Glomerular visceral epithelial cell (primary cell): ENCODE data around the gene NT5C2.

ENCODE experiments used
- DNase-seq: peaks from one replicate; pipeline ENCODE4 v3.0.0-alpha.2; 2016; ENCODE audit errors: extremely low spot score

The NT5C2 gene

DNA sequence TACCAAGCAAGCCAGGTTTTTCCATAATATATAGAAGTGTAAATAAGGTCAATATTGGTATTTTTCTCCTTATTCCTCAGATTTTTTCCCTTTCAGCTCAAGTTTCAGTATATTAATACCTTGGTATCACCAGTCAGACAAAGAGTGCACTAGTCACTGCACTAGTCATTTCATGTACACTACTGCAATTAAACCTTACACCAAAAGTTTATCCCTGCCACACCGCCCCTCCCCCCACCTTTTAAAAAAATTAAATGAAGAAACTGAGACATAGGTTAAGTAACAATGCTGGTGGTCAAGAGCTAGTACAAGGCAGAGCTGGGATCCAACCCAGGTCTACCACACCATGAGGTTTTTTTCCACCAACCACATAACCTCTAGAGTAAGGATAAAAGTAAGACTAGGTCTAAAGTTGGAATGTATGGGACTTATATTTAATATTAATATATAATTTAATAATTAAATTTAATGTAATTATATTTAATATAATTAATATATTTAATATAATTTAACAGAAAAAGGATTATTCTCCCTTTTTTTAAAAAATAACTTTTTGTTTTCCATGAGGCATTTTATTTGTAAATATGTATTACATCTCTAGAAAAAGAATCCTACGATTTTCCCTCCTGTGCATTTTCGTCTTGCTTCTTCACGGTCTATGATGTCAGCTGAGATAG, 68.5 kb downstream of the NT5C2 start:
- DNase-seq, result no peak

DNA sequence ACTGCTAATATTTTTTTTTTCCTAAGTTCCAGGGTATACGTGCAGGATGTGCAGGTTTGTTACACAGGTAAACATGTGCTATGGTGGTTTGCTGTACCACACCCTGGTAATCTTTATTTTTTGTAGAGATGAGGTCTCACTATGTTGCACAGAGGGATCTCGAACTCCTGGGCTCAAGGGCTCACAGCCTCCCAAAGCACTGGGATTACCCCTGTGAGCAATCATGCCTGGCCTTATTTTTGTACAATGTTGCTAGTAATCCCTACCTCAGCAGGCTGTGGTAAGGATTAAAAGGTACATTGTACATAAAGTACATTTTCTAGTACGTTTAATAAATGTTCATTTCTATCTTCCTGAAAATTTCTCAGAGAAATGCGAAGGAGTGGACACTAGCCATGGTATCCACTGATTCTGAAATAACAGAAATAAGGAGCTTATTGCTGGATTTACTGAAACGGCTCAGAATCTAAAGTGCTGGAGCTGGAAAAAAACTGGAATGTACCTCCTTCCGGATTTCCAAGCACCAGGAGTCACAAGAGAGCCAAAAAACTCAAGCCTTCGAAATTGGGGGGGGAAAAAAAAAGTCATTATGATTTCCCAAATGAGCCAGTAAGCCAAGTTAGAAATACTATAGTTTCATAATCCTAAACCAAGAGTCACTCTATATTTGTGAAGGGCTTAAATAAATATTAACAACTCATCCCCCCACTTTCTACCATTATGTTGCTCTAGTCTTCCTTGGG, 69.6 kb downstream of the NT5C2 start:
- DNase-seq, result no peak

DNA sequence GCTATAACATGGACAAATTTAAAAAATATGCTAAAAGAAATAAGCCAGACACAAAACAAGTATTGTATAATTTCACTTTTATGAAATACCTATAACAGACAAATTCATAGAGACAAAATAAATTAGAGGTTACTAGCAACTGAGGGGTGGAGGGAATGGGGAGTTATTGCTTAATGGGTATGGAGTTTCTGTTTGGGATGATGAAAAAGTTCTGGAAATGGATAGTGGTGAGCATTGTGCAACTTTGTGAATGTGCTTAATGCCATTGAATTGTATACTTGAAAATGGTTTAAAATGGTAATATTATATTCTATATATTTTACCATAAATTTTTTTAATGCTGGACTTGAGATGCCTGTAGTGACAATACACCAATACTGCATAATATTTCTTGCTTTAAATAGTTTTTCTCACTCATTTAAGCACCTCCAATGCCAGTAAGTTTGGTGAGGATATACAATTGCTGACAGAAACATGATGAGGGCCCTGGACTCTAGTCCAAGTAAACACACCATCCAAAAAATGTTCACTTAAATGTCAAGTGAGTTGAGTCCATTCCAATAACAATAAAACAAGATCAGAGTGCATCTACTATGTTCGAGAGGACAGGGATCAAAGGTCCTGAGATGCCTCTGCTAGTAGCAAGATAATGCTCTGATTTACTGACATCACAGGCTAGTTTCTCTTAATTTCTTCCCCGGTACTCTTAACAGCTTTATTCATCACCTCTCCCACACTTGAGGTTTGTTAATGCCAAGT, 71.9 kb downstream of the NT5C2 start:
- no peak for DNase-seq

DNA sequence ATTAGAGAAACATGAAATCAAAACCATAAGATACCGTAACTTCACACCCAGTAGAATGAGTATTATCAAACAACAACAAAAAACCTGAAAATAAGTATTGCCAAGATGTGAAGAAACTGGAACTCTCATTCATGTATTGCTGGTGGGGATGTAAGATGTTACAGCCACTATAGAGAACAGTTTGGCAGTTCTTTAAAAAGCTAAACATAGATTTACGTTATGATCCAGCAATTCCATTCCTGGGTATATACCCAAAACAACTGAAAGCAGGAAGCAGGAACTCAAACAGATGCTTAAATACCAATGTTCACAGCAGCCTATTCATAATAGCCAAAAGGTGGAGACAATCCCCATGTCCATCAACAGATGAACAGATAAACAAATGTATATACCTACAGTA, 72.5 kb downstream of the NT5C2 start:
- no peak for DNase-seq

DNA sequence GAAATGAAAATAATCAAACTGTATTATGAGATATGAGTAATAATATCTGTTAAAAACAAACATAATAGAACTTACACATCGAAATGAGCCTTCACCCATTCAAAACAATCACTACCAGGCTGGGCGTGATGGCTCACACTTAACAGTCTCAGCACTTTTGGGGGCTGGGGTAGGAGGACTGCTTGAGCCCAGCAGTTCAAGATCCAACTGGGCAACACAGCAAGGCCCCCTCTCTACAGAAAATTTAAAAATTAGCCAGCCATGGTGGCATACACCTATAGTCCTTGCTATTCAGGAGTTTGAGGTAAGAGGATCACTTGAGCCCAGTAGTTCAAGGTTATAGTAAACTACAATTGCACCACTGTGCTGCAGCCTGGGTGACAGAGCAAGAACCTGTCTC, 75.8 kb downstream of the NT5C2 start:
- no peak for DNase-seq

DNA sequence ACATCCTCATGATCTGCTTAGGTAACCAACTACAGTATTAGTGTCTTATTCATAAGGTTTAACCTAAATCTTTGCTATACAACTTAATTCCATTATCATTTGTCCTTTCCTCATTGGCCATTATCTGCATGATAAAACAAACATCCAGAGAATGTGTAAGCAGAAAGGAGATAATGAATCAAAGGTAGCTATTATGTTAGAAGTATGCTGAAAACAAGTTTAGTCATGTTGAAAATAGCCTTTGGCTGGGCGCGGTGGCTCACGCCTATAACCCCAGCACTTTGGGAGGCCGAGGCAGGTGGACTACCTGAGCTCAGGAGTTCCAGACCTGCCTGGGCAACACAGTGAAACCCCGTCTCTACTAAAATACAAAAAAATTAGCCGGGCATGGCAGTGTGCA, 78.2 kb downstream of the NT5C2 start:
- no peak for DNase-seq

DNA sequence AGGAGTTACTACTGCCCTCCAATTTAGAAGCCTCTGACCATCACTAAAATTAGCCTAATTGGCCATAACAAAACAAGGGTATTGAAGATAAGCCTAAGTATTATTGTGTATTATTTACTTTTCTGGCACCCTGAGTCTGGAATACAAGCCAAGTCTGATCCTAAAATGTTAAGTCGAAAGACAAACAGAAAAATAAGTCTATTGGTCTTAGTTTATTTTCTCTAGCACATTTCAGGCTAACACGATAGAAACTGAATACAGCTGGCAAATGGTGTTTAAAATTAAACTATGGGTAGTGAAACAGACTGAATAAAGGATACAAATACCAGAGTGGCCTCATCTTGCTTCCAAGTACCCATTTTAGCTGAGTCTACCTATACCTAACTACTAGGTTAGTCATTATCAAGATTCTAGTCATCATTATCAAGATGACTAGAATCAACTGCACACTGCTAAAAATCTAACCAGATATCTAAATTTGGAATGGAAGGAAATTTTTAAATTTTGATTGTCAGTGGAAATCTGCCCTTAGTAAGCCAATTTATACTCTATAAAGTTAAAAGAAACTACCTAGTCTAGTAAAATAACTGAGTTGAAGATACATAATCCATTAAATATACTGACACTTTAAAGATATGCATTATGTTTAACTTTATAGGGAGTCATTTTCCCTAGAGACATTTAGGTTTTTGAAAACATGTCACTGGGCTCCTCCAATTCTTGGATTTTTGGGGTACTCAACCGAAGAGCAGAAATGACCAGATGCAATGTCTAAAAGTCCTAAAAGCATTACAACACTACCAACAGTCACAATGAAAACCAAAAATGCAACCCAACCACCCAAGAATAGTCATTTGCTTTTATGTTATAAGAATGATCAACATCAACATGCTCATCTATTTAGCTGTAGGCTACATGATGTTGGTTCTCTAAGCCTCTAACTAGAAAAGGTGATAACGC, 80.9 kb downstream of the NT5C2 start:
- DNase-seq, result no peak

DNA sequence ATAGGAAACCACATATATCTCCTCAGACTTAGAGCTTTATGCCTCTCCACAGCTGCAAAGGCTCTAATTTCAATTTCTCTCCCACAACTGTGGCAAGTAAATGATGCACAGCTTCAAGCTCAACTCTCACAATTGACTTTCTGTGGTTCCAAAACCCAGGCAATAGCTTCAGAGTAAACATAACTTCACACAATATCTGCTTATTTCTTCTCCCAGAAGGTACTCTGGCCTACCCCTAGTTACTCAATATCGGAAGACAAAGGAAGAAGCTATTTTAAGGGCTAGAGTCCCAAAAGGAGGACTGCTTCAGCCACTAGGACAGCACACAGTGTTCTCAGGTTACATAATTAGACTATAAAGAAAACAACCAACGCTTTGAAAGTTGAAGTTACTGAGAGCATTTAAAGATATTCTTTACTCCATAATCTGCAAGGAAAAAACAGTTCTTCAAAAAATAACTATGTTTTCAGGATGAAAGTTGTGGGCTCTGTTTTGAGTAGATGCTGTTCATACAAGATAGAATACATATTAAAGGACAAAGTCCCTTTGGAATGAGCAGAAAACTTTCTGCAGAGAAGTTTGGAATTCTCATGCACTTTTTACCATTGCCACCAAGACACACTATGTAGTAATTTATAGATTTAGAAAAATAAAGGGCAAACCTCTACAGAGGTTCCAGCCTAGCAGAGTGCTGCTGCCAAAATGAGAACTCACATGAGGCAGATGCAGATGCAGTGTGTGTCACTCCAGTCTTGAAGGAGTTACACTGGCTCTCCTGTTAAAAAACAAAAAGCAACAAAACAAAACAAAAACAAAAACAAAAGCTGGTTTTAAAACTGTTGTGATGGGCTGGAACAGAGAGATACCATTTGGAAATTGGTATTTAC, 81.8 kb downstream of the NT5C2 start:
- DNase-seq, result peak; percentile 4

DNA sequence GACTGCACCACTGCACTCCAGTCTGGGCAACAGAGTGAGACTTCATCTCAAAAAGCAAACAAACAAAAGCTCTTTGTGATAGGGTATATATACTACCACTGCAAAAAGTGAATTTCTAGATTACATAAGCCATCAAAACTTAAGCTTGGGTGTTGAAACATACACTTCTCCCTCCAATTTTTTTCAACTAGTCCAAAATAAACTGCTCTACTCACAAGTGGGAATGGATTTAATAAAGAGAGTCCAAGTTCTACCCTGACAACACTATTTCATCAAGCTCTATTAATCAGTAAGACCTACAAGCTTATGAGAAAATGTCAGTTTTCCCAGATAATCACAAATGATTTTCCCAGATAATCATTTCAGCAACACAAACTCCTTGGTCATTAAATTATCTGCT, 82.7 kb downstream of the NT5C2 start:
- no peak for DNase-seq

DNA sequence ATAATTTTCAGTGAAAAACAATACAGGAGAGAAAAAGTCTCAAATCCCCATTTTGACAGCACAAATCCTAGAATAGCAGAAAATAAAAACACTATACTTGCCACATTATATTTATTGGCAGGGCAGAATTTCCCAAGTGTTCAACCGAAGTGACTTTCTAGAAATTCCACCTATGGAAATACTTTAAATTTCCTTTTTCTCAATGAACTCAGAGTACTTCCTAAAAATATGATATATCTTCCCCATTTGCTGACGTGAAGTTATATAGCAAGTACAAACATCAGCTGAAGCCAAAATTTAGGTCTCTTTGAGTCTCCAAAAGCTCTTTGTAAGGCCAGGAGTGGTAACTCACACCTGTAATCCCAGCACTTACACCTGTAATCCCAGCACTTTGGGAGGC, 83.3 kb downstream of the NT5C2 start:
- no peak for DNase-seq

DNA sequence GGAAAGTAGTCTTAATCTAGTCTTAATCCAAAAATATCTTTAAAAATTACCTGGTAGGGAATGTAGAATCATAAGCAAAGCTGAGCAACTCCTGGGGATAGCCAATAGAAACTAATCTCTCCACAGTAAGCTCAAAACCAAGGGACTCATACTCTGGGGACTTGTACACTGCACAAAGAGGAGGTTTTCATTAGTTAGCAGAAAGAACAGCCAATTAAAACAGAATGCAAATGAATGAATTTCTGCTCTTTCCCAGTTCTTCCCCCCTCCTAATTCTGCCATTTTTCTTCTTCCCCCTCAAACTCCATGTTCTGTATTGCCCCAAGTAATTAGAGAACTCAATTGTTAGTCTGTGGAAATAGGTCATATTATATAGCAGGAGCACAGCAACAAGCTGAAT, 86.5 kb downstream of the NT5C2 start:
- no peak for DNase-seq

DNA sequence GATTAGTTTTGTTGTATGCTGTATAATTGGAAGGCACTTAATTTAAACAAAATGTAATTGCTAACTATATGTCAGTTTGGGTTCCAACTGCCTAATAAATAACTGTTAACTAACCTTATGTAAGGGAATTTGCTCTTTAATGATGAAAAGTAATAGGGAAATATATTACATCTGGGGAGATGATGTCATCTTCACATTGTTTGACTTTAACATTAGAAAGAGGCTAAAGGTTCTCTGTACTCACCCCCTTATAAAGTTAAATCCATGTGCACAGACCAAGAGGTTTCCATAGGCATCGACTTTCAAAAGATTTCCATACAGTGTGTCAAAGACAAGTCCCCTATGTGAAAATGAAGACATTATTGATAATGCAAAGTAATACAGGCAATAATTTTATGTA, 87.6 kb downstream of the NT5C2 start:
- DNase-seq, result no peak

DNA sequence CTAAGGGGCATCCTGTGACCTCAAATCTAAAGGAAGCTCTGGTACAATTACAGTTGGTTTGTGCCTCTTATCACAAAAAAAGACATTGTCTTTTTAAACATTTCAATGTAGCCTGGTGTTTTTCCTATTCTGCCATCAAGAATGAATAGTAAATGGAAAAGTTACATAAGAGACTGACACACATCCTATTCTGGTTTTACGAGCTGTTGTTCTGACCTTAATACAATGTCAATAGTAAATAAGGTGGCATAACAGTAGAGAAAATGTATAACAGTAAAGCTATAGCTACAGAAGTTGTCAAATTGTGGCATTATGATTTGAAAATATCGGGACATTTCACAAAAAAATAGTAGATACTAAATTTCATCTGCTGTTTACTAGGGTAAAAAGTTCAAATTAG, 88.4 kb downstream of the NT5C2 start:
- no peak for DNase-seq

DNA sequence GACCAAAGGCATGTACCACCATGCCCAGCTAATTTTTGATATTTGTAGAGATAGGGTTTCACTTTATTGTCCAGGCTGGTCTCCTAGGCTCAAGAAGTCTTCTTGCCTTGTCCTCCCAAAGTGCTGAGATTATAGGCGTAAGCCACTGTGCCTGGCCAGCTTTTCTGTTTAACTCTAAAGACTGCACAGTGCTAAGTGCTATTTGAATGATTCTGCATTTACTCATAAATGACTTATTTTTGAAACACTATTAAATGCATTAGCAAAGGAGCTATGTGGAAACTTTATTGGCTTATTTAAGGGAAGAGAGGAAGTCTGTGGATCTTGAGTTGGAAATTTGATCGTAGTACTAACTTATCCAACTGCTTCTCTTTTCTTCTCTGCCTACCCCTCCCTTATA, 89.1 kb downstream of the NT5C2 start:
- no peak for DNase-seq

DNA sequence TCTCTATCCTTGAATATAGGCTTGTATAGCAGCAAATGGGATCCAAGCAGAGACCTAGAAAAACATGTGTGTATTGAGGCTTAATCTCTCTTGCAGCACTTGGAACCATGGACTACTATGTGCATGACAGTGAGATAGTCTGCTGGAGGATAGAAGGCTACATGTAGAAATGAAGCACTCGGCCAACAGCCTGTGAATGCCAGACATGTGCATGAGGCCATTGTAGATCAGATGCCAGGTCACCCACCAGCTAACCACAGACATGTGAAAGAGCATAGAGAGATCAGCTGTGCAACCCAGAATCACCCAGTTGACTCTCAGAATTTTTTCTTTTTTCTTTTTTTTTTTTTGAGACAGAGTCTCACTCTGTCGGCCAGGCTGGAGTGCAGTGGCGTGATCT, 90.9 kb downstream of the NT5C2 start:
- DNase-seq, result peak; percentile 31

DNA sequence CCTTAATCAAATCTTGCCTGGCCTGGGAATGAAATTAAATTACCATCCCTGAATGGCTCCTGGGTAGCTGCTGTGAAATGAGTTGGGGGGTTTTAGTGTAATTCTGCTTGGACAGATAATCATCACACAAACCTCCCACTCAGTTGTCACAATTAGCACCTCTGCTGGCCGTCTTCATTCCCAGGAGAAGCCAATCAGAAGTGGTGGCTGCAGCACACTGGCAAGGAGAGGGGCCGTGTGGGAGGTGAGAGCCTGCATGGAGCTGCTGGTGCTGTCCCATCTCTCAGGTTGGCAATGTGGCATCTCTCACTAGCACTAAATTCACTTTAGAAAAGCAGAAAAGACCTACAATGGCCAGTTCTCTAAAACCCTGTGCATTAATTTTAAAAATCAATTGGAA, 92.5 kb downstream of the NT5C2 start:
- no peak for DNase-seq

DNA sequence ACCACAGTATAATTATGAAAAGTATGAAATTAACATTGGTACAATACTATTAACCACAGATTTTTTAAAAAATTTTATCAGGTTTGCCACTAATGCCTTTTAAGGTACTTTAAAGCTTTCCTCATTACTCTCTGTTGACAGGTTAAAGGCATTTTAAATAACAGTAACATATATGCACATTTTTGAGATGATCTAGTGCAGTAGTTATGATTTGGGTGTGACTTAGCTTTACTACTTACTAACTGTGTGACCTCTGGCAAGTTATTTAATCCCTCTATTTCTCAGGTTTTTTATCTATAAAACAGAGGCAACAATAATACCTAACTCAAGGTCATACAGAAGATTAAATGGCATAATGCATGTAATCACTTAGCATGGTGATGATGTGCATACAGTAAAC, 94.8 kb downstream of the NT5C2 start:
- no peak for DNase-seq

DNA sequence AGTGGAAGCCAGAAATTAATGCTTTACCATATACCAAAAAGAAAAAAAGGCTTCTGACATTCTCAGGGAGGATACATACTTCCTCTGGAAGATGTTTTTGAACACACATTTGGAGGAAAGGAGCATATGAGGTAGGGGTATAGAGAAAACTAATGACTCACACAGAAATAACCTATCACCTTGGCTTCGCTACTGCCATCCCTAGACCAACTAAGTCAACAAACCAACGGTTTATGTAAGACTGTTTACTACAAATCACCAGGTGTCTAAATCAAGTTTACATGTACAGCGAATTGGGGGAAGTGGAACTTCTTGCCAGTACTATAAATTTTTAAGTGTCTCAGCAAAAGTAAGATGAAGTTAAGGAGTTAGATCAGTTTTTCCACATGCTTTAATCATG, 96.9 kb downstream of the NT5C2 start:
- DNase-seq, result no peak

DNA sequence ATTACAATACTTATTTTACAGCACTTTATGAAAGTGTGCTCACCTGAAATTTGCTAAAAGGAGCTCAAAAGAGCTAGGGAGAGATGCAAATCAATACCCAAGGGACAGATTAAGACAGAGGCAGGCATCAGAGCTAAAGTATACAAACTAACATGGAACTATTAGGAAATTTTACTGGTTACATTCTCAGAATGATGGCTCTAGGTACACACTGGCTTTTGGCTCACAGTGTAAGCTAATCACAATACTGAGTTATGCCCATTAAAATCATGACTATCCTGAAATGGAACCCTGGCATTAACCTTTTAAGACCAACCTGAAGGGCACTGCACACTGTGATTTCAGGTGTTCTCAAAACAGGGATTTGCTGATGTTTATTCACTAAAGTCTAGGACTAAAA, 98.1 kb downstream of the NT5C2 start:
- no peak for DNase-seq

DNA sequence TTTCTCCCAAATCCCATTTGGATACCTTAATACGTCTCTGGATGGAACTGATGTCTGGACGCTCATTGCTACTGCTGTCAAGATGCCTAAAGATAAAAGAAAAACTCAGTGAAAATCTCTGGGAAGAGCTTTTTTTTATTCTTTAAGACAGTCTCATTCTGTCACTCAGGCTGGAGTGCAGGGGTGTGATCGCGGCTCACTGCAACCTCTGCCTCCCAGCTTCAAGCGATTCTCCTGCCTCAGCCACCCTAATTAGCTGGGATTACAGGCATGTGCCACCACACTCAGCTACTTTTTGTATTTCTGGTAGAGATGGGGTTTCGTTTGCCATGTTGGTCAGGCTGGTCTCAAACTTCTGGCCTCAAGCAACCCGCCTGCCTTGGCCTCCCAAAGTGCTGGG, 102.2 kb downstream of the NT5C2 start:
- DNase-seq, result no peak

DNA sequence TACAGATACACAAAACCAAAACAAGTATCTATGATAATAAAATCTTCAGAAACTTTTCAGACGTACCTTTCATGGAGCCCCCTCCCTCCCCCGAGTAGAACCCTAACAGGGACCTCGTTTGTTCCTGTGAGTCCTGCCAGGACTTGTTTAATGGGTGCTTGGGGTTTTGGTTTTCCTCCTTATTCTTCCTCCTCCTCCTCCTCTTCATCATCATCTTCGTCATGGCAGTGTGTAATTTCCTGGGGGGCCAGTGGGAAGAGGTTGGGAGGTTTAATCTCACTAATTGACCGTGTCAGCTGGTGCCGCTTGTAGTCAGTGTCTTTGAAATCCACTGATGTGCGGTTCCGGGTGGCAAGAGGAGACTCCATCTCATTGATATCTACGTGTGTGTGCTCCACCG, 103.6 kb downstream of the NT5C2 start:
- DNase-seq, result no peak
